Measurements from ENCODE around the gene ABHD13. TPM values are rescaled to one million over a fixed set of nuclear protein-coding genes. Genes with fewer than 3 reads are reported as not detected.

The ABHD13 gene
- total RNA-seq, 1 experiment from 2014 or later: 3.2 TPM

GRCh38 chr13:108283110-108283509 is 64.9 kb downstream of the ABHD13 start:
- DNase-seq (ENCODE audit: low read depth): no peak

Other genes starting within 250 kb of the ABHD13 start
- gene LIG4, start 2.9 kb upstream of the ABHD13 start, total RNA-seq (2014; rRNA removed; shearing (Covaris generic)): 9.5 and 12.2 TPM in 2 replicates
- gene TNFSF13B, start 51.3 kb downstream of the ABHD13 start, total RNA-seq (2014; rRNA removed; shearing (Covaris generic)): 0.06 TPM in 1 of 2 replicates, not detected in the other

Data from Daoy (cell line).